ENCODE results near the gene FBXO21.

GRCh38 chr12:117143008-117143532 lies 47.2 kb downstream of the FBXO21 start:
- no peak for TF ChIP-seq RAD21 (IDR thresholded peaks at IDR 0.05; ENCODE audit: low read length)
- TF ChIP-seq, protein P1, sequence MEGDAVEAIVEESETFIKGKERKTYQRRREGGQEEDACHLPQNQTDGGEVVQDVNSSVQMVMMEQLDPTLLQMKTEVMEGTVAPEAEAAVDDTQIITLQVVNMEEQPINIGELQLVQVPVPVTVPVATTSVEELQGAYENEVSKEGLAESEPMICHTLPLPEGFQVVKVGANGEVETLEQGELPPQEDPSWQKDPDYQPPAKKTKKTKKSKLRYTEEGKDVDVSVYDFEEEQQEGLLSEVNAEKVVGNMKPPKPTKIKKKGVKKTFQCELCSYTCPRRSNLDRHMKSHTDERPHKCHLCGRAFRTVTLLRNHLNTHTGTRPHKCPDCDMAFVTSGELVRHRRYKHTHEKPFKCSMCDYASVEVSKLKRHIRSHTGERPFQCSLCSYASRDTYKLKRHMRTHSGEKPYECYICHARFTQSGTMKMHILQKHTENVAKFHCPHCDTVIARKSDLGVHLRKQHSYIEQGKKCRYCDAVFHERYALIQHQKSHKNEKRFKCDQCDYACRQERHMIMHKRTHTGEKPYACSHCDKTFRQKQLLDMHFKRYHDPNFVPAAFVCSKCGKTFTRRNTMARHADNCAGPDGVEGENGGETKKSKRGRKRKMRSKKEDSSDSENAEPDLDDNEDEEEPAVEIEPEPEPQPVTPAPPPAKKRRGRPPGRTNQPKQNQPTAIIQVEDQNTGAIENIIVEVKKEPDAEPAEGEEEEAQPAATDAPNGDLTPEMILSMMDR (conservative IDR thresholded peaks at IDR 0.05; ENCODE audit: low read depth, low read length) = no peak
